ENCODE results near the gene NDUFB6.

GRCh38 chr9:32573821-32574220 lies 862 bp upstream of the NDUFB6 start:
- TF ChIP-seq, protein P1, sequence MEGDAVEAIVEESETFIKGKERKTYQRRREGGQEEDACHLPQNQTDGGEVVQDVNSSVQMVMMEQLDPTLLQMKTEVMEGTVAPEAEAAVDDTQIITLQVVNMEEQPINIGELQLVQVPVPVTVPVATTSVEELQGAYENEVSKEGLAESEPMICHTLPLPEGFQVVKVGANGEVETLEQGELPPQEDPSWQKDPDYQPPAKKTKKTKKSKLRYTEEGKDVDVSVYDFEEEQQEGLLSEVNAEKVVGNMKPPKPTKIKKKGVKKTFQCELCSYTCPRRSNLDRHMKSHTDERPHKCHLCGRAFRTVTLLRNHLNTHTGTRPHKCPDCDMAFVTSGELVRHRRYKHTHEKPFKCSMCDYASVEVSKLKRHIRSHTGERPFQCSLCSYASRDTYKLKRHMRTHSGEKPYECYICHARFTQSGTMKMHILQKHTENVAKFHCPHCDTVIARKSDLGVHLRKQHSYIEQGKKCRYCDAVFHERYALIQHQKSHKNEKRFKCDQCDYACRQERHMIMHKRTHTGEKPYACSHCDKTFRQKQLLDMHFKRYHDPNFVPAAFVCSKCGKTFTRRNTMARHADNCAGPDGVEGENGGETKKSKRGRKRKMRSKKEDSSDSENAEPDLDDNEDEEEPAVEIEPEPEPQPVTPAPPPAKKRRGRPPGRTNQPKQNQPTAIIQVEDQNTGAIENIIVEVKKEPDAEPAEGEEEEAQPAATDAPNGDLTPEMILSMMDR (conservative IDR thresholded peaks at IDR 0.05): no peak
- no peak for TF ChIP-seq ZFX (IDR thresholded peaks at IDR 0.05)

All from C4-2B (cell line).